HEK293T (cell line): ENCODE data around the gene HEXIM2.

Source experiments
- ARNT ChIP-seq: fragments of 450-650 bp; IDR thresholded peaks from 2 replicates; pipeline ENCODE4 v1.6.1; 2017; ENCODE audit warnings: mild to moderate bottlenecking
- BHLHE40 ChIP-seq: fragments of 450-650 bp; IDR thresholded peaks from 2 replicates; pipeline ENCODE4 v1.6.1; 2016; ENCODE audit warnings: mild to moderate bottlenecking, moderate library complexity, borderline replicate concordance
- CTBP1 ChIP-seq: fragments of 450-650 bp; IDR thresholded peaks from 2 replicates; pipeline ENCODE4 v1.6.1; 2016; ENCODE audit warnings: borderline replicate concordance
- FOXA1 ChIP-seq: fragments of 450-650 bp; IDR thresholded peaks from 2 replicates; pipeline ENCODE4 v1.6.1; 2016; ENCODE audit warnings: mild to moderate bottlenecking
- FOXM1 ChIP-seq: fragments of 450-650 bp; IDR thresholded peaks from 2 replicates; pipeline ENCODE4 v1.6.1; 2017; ENCODE audit warnings: mild to moderate bottlenecking, borderline replicate concordance
- HDGF ChIP-seq: fragments of 450-650 bp; IDR thresholded peaks from 2 replicates; pipeline ENCODE4 v1.6.1; 2017; ENCODE audit warnings: antibody characterized with exemption, borderline replicate concordance
- L3MBTL2 ChIP-seq: fragments of 450-650 bp; conservative IDR thresholded peaks from 2 replicates; pipeline ENCODE4 v1.6.1; 2016; ENCODE audit warnings: mild to moderate bottlenecking
- LEF1 ChIP-seq: fragments of 450-650 bp; IDR thresholded peaks from 2 replicates; pipeline ENCODE4 v1.6.1; 2017; ENCODE audit warnings: mild to moderate bottlenecking, borderline replicate concordance
- NFRKB ChIP-seq: fragments of 450-650 bp; IDR thresholded peaks from 2 replicates; pipeline ENCODE4 v1.6.1; 2016; ENCODE audit warnings: mild to moderate bottlenecking, moderate library complexity
- SP1 ChIP-seq: fragments of 450-650 bp; IDR thresholded peaks from 2 replicates; pipeline ENCODE4 v1.6.1; 2017
- SUZ12 ChIP-seq: fragments of 450-650 bp; IDR thresholded peaks from 2 replicates; pipeline ENCODE4 v1.6.1; 2016; ENCODE audit warnings: mild to moderate bottlenecking
- TARDBP ChIP-seq: fragments of 450-650 bp; IDR thresholded peaks from 2 replicates; pipeline ENCODE4 v1.6.1; 2016

DNA sequence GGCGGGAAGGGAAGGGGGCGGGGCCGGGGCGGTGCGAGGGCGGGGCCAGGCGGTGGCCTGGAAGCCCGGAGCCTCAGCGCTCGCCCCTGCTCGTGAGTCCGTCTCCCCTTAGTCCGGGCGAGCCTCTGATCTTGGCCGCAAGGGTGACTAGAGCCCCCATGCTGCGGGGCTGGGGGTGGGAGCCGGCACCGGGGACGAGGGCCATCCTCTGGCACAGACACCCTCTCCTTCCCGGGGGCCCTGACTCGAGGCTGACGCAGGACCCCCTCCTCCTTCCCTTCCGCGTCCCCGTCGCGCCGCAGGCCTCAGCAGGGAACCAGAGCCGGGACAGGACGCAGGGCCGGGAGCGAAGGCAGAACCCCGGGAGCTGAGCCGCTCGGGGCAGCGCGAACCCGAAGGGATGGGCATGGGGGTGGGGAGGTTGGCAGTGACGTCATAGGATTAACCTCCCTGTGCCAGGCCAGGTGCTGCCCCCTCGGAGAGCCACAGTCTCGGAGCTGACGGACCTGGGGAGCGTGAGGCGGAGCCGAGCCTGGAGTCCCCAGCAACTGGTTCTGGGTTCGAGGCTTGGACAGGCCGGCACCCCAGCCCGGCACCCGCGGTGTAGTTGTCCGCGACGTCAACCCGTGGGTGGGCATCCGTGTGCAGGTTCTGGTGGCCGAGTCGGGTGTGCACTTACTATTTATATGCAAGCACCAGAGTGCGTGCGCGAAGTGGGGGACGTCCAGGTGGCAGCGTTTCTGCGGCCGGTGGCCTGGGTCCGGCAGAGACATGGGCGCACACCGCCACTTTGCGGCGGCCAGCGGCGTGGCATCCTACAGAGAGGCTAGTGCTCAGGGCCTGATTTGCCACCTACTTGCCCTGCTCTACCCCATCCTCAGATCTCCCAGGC lies 28.9 kb upstream of the HEXIM2 start:
- TF ChIP-seq SUZ12 (no peak), NFRKB (no peak), HDGF (no peak), FOXA1 (no peak), FOXM1 (no peak), TARDBP (no peak), BHLHE40 (no peak), ARNT (no peak), SP1 (no peak), LEF1 (no peak), CTBP1 (no peak), L3MBTL2 (peak; percentile 37; the same call in 1 of the 2 replicates)
